NK-92 treated with Interleukin-12 subunit alpha and Interleukin-12 subunit beta, amount 100 ng/mL, for 24 hours (cell line): ENCODE measurements around the gene MDFIC.

Source experiments
- DNase-seq: peaks from one replicate; lab custom pipeline; 2025; lab: John Stamatoyannopoulos, UW

The MDFIC gene

GRCh38 chr7:114989531-114989930 is 67.6 kb downstream of the MDFIC start:
- DNase-seq = no peak

- DNase-seq = no peak
These were observed 75.9 kb downstream of the MDFIC start for GRCh38 chr7:114997487-114998404.

DNA sequence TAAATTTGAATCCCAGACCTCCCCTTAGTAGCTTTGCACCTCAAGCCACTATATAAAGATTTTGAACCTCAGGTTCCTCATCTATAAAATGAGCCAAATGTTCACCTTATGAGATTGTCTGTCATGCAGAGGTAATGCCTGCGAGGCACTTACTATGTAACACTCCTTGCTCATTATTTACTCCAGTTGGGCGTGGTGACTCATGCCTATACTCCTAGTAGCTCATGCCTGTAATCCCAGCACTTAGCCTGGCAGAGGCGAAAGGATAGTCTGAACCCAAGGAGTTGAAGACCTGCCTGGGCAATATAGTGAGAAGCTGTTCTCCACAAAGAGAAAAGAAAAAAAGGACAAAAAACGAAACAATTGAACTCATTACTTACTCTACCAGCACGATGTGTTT is 82.2 kb downstream of the MDFIC start:
- no peak for DNase-seq

- DNase-seq = no peak
These were observed 83.4 kb downstream of the MDFIC start for GRCh38 chr7:115005251-115005650.

GRCh38 chr7:115005953-115006352 is 84.1 kb downstream of the MDFIC start:
- no peak for DNase-seq

- no peak for DNase-seq
These were observed 85.9 kb downstream of the MDFIC start for GRCh38 chr7:115007751-115008150.

DNA sequence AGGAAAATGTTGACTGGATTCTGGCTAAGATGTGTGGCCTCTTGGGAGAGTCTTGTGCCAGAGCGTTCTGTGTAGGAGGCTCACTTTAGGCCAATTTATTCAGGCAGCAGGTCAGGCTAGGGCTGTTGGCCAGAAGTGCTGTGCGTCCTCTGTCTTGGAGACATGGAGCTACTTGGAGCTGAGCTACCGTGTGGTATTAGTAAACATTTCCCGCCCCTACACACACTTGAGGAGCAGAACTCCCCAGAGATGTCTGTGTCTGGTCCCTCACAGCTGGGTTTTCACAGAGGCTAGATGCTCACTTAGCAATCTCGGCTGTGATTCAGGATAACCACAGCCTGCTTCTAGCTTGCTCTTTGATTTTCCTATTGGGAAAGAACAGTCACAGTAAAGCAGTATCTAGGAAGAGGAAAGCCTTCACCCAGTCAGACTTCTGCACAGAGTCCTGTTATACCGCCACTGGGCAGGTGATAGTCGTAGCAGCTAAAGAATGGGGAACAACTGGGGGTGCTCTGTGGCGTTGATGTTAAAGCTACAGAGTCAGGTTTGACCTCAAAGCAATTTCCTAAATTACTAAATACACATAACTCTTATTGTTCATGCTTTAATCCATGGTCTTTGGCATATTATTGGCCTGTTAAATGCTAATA is 86.7 kb downstream of the MDFIC start:
- no peak for DNase-seq

- DNase-seq = no peak
These were observed 87.2 kb downstream of the MDFIC start for GRCh38 chr7:115009139-115009538.

DNA sequence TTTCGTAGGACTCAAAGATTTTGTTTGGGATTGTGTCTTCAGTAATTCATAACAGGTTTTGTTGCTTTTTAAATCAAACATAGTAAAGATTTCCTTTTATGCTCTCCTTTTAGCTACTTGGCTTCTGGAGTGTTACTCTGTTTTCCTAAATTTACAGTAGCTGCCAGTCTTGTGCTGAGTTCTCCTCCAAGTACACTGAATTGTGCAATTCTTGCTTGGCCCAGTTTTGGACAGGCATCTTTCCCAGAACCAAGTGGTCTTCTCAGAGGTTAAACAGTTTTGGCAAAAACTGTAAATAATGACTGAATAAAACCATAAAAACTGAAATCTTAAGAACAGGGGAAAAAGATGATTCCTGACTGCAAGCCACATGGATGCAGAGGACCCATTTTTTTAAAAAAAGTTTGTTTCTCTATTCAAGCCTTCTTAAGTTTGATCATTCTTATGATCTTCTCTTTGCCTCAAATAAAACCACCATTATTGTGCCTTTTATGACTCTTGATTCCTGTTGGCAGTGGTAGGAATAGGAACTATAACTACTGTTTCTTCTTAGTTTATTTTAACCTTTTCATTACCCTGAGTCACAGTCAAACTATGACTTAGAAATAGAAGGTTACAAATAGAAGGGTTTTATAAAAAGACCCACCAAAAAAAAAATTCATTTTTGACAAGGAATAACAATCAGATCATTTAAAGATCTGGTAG is 88.0 kb downstream of the MDFIC start:
- DNase-seq = no peak

GRCh38 chr7:115010441-115010820 is 88.5 kb downstream of the MDFIC start:
- no peak for DNase-seq

- DNase-seq = no peak
These were observed 92.0 kb downstream of the MDFIC start for GRCh38 chr7:115013886-115014285.

DNA sequence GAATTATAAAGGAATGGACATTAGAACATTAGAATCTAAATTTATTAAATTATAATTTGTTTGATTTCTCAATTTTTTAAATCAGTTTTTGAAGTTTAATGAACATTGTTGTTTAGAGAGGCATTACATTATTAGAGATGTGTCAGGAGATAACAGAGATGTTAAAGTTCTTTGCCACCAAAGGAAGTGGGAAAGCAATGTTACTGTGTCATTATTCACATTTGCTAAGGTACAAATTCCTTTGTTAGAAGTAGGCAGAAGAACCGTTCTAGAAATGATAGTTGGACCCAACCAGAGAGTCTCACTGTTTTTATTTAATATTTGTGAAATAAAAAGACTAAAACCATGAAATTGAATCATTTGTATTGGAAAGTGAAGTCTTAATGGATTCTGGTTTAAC is 92.9 kb downstream of the MDFIC start:
- no peak for DNase-seq

DNA sequence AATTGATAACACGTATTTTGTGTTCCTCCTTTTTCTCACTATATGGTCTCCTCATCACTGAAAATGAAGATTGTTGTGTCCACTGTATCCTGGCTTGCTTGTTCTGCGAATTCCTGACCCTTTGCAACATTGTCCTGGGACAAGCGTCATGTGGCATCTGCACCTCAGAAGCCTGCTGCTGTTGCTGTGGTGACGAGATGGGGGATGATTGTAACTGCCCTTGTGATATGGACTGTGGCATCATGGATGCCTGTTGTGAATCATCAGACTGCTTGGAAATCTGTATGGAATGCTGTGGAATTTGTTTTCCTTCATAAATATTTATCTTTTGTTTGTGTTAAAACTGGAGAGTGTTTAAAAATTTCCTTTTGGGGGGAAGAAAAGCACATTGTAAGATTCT is 93.7 kb downstream of the MDFIC start:
- no peak for DNase-seq

GRCh38 chr7:115019882-115020605 is 98.2 kb downstream of the MDFIC start:
- no peak for DNase-seq

- no peak for DNase-seq
These were observed 101.3 kb downstream of the MDFIC start for GRCh38 chr7:115023219-115023618.

GRCh38 chr7:115024276-115024675 is 102.4 kb downstream of the MDFIC start:
- DNase-seq = no peak

DNA sequence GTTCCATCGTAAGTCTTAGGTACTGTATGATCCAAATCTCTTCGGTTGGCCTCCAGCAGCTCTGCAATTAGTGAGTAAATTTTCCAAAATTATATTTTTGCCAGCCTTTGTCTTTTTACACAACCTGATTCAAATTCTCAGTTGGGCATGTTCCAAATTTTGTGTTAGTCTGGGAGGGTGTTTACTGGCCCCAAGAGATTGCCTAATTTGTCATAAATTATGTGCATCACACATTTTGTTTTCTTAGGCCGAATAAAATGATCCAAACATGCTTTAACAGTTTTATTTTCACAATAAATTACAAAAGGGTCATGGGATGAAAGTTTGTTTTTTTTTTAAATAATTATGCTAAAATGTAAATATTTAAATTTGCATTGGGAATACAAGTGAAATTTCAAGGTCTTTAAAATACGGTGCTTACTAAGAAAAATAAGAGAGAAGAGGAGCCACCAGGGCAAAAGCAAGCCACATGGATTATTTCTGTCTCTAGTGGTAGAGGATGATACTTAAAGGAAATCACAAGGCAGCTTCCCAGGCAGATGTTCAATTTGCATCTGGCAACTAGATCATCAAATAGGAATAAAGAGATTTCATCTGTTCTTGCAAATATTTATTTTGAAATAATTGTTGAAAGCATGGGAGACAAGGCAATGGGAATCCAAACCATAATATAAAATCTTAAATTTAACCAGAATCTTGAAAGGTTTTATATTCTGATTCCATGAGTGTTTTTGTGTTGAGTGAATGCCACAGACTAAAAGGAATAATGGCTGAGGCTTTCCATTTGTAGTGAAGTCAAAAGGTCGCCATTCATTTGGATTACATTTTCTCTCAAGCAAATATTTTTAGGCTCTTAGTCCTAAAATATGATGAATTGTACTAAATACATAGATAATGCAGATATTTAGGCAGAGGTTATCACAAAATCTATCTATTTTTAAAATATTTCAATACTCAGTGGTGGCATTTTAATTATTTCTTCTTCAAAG is 111.1 kb downstream of the MDFIC start:
- DNase-seq = no peak

DNA sequence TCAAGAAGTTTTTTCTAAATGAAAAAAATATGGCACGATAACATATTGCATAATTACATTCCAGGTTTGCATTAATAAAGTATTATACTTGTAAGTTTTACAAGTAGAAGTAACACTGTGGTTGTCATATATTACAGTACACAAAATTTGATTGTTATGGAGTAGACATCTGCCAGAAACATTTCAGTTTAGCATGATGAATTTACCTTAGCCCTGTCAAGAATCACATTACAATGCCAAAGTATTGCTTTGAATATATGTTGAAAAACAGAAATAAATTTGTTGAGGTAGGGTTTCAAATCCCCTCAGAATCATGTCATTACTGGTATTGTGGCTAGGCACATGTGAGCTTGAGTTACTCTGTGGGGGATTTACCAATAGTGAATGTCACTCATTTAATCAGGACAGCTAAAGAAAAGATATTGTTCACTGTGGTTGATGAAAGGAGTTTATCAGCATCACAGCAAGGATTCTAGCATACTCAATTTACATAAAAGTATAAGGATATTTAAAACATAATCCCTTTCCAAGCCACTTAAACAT is 112.1 kb downstream of the MDFIC start:
- no peak for DNase-seq

DNA sequence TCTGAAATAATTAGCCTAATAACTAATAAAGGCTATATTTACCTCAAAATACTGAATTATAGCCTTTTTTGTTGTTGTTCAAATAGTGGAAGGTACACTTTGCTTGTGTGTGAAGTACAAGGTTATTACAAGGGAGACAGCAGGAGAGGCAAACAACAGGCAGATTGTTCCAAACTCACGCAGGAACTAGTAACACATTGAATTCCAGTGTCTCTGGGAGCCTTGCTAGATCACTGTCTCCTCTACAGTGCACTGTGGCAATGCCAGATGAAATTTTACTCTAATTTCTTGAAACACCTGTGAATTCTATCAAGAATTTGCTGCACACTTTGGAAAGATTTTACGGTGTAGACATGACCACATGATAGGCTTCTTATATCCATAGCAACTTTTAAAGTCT is 112.6 kb downstream of the MDFIC start:
- DNase-seq = no peak

- DNase-seq = no peak
These were observed 115.4 kb downstream of the MDFIC start for GRCh38 chr7:115037128-115037802.
